ENCODE results near the gene HSPA12B. TPM values are rescaled to one million over a fixed set of nuclear protein-coding genes. Genes with fewer than 3 reads are reported as not detected.

The HSPA12B gene
- total RNA-seq, 2 experiments from 2014 or later = not detected

- Histone ChIP-seq H3K79me2 (ENCODE audit: insufficient read depth, low read depth, low read length) (no peaks in the 10 kb centered on the region), H3K36me3 (ENCODE audit: insufficient read depth, low read length) (no peaks in the 10 kb centered on the region), H2AFZ (ENCODE audit: low read length) (no peak overlapping the region), H3K4me1 (ENCODE audit: insufficient read depth, low read length, poor library complexity, severe bottlenecking) (no peaks in the 10 kb centered on the region), H4K20me1 (ENCODE audit: insufficient read depth, low read length) (no peaks in the 10 kb centered on the region), H3K27ac (ENCODE audit: low read depth, low read length, poor library complexity, severe bottlenecking) (no peak overlapping the region), H3K9me2 (ENCODE audit: insufficient read depth, low read length) (no peaks in the 10 kb centered on the region), H3K4me3 (ENCODE audit: low read depth, low read length, poor library complexity, severe bottlenecking) (no peak overlapping the region), H3K4me2 (ENCODE audit: low read length) (no peak overlapping the region), H3K9me3 (ENCODE audit: low read length) (no peaks in the 10 kb centered on the region)
- DNase-seq (ENCODE audit: low spot score) = no peak
- BruUV-seq (replicated peaks) = no TSS peak
- intact Hi-C loops (cut with micrococcal nuclease; ENCODE audit: unreplicated experiment) = no loop called here
- no peak for TF ChIP-seq CTCF (conservative IDR thresholded peaks at IDR 0.05; ENCODE audit: low read length)
- no peak for TF ChIP-seq EZH2phosphoT487 (IDR thresholded peaks at IDR 0.05; ENCODE audit: borderline replicate concordance, low read depth, low read length)
- ChIA-PET POLR2A (interaction anchor here (0.5 to 0.6 kb wide), 2 partner anchors 16 to 269 kb away, joined by 3 read pairs; no protein-coding TSS in a partner anchor), CTCF (ENCODE audit: unreplicated experiment) (no interaction called here)
Measured at GRCh38 chr20:3692706-3693294, 39.7 kb upstream of the HSPA12B start.

GRCh38 chr20:3693376-3693775, 39.1 kb upstream of the HSPA12B start:
- Histone ChIP-seq H3K79me2 (ENCODE audit: insufficient read depth, low read depth, low read length) (no peaks in the 10 kb centered on the region), H3K4me3 (ENCODE audit: low read depth, low read length, poor library complexity, severe bottlenecking) (no peak overlapping the region), H3K4me2 (ENCODE audit: low read length) (no peak overlapping the region), H4K20me1 (ENCODE audit: insufficient read depth, low read length) (no peaks in the 10 kb centered on the region), H3K4me1 (ENCODE audit: insufficient read depth, low read length, poor library complexity, severe bottlenecking) (no peaks in the 10 kb centered on the region), H3K9me2 (ENCODE audit: insufficient read depth, low read length) (no peaks in the 10 kb centered on the region), H3K36me3 (ENCODE audit: insufficient read depth, low read length) (no peaks in the 10 kb centered on the region), H2AFZ (ENCODE audit: low read length) (no peak overlapping the region), H3K9me3 (ENCODE audit: low read length) (no peaks in the 10 kb centered on the region), H3K27ac (ENCODE audit: low read depth, low read length, poor library complexity, severe bottlenecking) (no peak overlapping the region)
- POLR2A ChIA-PET = interaction anchor here (0.5 kb wide), 1 partner anchor 269 kb away, joined by 3 read pairs; no protein-coding TSS in a partner anchor
- intact Hi-C loops (cut with micrococcal nuclease; ENCODE audit: unreplicated experiment) = no loop called here
- BruUV-seq (replicated peaks) = no TSS peak
- TF ChIP-seq EZH2phosphoT487 (IDR thresholded peaks at IDR 0.05; ENCODE audit: borderline replicate concordance, low read depth, low read length) (no peak), CTCF (conservative IDR thresholded peaks at IDR 0.05; ENCODE audit: low read length) (no peak)
- no peak for DNase-seq (ENCODE audit: low spot score)
- CTCF ChIA-PET (ENCODE audit: unreplicated experiment) = no interaction called here

GRCh38 chr20:3694864-3695263, 37.6 kb upstream of the HSPA12B start:
- CTCF ChIA-PET (ENCODE audit: unreplicated experiment) = no interaction called here
- Histone ChIP-seq H2AFZ (ENCODE audit: low read length) (no peak overlapping the region), H3K27ac (ENCODE audit: low read depth, low read length, poor library complexity, severe bottlenecking) (no peak overlapping the region), H3K79me2 (ENCODE audit: insufficient read depth, low read depth, low read length) (no peaks in the 10 kb centered on the region), H3K4me1 (ENCODE audit: insufficient read depth, low read length, poor library complexity, severe bottlenecking) (no peaks in the 10 kb centered on the region), H3K4me2 (ENCODE audit: low read length) (no peak overlapping the region), H3K9me3 (ENCODE audit: low read length) (no peaks in the 10 kb centered on the region), H3K9me2 (ENCODE audit: insufficient read depth, low read length) (no peaks in the 10 kb centered on the region), H4K20me1 (ENCODE audit: insufficient read depth, low read length) (no peaks in the 10 kb centered on the region), H3K36me3 (ENCODE audit: insufficient read depth, low read length) (no peaks in the 10 kb centered on the region), H3K4me3 (ENCODE audit: low read depth, low read length, poor library complexity, severe bottlenecking) (no peak overlapping the region)
- no TSS peak for BruUV-seq (replicated peaks)
- TF ChIP-seq EZH2phosphoT487 (IDR thresholded peaks at IDR 0.05; ENCODE audit: borderline replicate concordance, low read depth, low read length) (no peak), CTCF (conservative IDR thresholded peaks at IDR 0.05; ENCODE audit: low read length) (no peak)
- intact Hi-C loops (cut with micrococcal nuclease; ENCODE audit: unreplicated experiment) = no loop called here
- POLR2A ChIA-PET = no interaction called here
- no peak for DNase-seq (ENCODE audit: low spot score)

Data from OCI-LY7 (cell line).